Thyroid gland (tissue), 4 donors: ENCODE measurements around the gene L1CAM.

Experiments
- CTCF ChIP-seq, 6 experiments: fragments of 200-600 bp in 3 of 6; fragments of 450-650 bp in 3 of 6; sonication (generic) in 3 of 6; IDR thresholded peaks; one replicate each; pipeline ENCODE4 v1.5.1; 2016 to 2019; ENCODE audit warnings: antibody characterized with exemption in 6 of 6, mild to moderate bottlenecking in 2 of 6, inconsistent platforms in 1 of 6, moderate library complexity in 1 of 6
- POLR2A ChIP-seq, 2 donors: fragments of 450-650 bp; IDR thresholded peaks; one replicate each; pipeline ENCODE4 v1.6.1; 2017; ENCODE audit warnings: antibody characterized with exemption in 2 of 2, mild to moderate bottlenecking in 2 of 2, moderate library complexity in 1 of 2

- no peak for TF ChIP-seq CTCF (IDR thresholded peaks at IDR 0.05)
- TF ChIP-seq POLR2A (IDR thresholded peaks at IDR 0.05) = no peak
Measured at GRCh38 chrX:153933748-153934147, 47.8 kb upstream of the L1CAM start.
